ENCODE data around the gene FIBCD1. TPM values are rescaled to one million over a fixed set of nuclear protein-coding genes. Genes with fewer than 3 reads are reported as not detected.
"Not testable (repeated sequence)": the region's sequence is repeated elsewhere in the genome, so short reads cannot be mapped to it uniquely, and the experiment has no call there.

Gene FIBCD1
- total RNA-seq, 2 experiments from 2014 or later: not detected

DNA sequence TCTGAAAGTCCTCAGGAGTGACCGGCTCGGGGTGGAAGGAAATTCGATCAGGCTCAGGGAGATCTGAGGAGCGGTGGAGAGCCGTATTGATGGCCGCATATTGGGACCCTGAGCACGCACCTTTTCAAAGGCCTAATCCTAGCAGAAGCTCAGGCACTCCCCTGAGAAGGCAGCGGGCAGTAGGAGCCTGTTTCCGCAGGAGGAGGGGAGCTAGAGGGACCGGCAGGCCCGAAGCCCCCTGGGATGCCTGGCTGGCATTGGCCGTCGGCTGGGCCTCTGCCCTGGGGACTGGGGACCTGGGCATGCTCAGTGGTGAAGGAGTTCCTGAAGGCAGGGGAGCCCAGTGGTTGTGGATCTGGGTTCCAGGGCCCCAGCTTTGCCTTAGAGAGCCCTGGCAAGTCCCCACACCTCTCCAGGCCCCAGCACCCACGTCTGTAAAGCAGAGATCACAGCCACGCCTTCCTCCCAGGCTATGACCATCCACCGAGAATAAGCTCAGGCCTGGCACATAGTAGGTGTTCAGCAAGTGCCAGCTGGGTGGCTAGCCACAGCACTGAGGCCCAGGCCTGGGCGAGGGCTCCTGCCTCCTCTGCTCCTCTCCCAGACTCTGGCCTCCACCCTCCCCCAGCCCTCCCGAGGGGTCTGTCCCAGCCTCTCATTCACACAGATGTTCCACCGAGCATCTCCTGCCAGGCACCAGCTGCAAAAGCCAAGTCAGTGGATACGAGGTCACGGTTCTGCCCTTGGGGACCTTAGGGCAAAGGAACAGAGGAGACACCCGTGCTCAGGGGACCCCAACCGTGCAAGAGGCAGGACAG is 25.2 kb downstream of the FIBCD1 start:
- no peak for DNase-seq
- no peaks in the 10 kb centered on the region for H3K36me3 Mint-ChIP-seq (ENCODE audit: low read depth)
- intact Hi-C loops (cut with DNase I, micrococcal nuclease): no loop called here
- peaks cover 1% of the 10 kb centered on the region for H3K27me3 Mint-ChIP-seq
- H3K4me3 Mint-ChIP-seq: no peak overlapping the region
- ATAC-seq: no peak
- ChIA-PET POLR2A (no interaction called here), CTCF (interaction anchor here (0.5 to 0.9 kb wide), 2 partner anchors 23 to 124 kb away, joined by 3 to 5 read pairs; no protein-coding TSS in a partner anchor)
- no peaks in the 10 kb centered on the region for H3K9me3 Mint-ChIP-seq (ENCODE audit: low read depth)
- no peak overlapping the region for H3K27ac Mint-ChIP-seq
- H3K4me1 Mint-ChIP-seq: no peaks in the 10 kb centered on the region

DNA sequence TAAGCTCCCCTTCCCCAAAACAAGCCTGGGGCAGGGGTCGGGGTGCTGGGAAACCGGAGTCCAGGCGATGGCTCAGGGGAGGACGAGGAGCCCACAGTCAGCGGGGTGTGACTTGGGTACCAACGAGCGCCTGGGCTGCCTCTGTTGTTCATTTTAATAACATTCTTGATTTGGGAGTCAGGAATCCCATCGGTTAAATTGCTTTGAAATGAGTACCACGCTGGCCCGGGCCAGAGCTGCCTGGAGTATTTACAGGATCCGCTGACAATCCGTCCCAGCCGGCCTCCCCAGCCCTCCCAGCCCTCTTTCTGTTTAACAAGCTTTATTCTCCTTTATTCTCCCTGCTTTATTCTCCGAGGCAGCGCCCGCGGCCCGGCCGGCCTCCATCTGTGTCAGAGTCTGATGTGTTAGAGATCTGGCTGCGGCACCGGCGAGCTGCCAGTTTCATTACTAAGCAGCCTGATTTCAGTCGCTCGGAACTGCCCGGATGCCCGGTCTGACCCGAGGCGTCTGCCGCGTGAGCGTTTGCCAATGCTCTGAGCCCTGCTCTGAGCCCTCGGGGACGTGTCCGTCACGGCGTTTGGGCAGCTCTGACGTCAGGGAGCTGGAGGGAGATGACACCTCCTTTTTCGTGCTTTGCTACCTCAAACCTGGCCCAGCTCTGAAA is 26.0 kb downstream of the FIBCD1 start:
- no peak overlapping the region for H3K4me3 Mint-ChIP-seq
- no peak overlapping the region for H3K27ac Mint-ChIP-seq
- intact Hi-C loops (cut with DNase I, micrococcal nuclease): no loop called here
- ChIA-PET POLR2A (no interaction called here), CTCF (interaction anchor here (0.9 kb wide), 1 partner anchor 124 kb away, joined by 3 read pairs; no protein-coding TSS in a partner anchor)
- no peaks in the 10 kb centered on the region for H3K4me1 Mint-ChIP-seq
- H3K27me3 Mint-ChIP-seq: peaks cover 2% of the 10 kb centered on the region
- no peaks in the 10 kb centered on the region for H3K9me3 Mint-ChIP-seq (ENCODE audit: low read depth)
- DNase-seq (no peak), ATAC-seq (no peak)
- H3K36me3 Mint-ChIP-seq (ENCODE audit: low read depth): no peaks in the 10 kb centered on the region

DNA sequence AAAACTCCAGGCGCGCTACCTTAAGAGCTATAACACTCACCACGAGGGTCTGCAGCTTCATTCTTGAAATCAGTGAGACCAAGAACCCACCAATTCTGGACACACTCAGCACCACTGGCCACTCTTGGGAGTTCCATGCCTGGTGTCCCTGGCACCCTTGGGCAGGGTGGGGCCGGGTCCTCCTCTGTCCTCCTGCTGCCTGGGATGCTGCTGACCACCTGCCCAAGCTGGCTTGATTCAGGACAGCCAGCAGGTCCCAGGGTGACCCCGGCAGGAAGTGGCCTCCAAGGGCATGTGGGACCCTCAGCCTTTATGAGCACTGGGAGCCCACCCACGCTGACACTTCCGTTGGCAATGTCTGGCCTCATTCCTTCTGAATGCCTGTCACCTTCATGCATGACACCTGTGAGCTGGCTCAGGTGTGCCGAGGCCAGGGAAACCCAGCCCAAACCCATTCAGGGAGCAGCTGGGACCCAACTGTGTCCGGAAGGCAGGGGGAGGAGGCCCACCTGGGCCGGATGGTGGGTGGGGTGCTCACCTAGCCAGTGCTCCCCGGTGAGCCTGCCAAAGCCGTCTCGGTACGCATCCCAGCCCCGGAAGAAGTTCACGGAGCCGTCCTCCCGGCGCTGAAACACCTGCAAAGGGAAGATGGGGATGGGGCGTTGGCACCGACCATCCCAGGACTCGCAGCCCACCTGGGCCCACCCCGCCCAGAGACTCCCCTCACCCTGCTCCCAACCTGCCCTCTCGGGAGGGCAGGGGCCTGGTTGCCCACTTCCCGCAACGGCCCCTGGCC is 27.6 kb downstream of the FIBCD1 start:
- CTCF ChIA-PET: no interaction called here
- no peak for DNase-seq
- H3K27ac Mint-ChIP-seq: no peak overlapping the region
- no peak for ATAC-seq
- H3K27me3 Mint-ChIP-seq: peaks cover 7% of the 10 kb centered on the region
- H3K36me3 Mint-ChIP-seq (ENCODE audit: low read depth): no peaks in the 10 kb centered on the region
- no peaks in the 10 kb centered on the region for H3K4me1 Mint-ChIP-seq
- POLR2A ChIA-PET: no interaction called here
- intact Hi-C loops (cut with DNase I, micrococcal nuclease): no loop called here
- no peaks in the 10 kb centered on the region for H3K9me3 Mint-ChIP-seq (ENCODE audit: low read depth)
- no peak overlapping the region for H3K4me3 Mint-ChIP-seq

DNA sequence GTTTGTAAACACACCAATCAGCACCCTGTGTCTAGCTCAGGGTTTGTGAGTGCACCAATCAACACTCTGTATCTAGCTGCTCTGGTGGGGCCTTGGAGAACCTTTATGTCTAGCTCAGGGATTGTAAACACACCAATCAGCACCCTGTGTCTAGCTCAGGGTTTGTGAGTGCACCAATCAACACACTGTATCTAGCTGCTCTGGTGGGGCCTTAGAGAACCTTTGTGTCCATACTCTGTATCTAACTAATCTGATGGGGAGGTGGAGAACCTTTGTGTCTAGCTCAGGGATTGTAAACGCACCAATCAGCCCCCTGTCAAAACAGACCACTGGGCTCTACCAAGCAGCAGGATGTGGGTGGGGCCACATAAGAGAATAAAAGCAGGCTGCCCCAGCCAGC is 28.4 kb downstream of the FIBCD1 start:
- H3K4me1 Mint-ChIP-seq; H3K27ac Mint-ChIP-seq; H3K9me3 Mint-ChIP-seq (ENCODE audit: low read depth); intact Hi-C loops (cut with DNase I, micrococcal nuclease); DNase-seq; H3K27me3 Mint-ChIP-seq; H3K4me3 Mint-ChIP-seq; H3K36me3 Mint-ChIP-seq (ENCODE audit: low read depth); CTCF ChIA-PET; POLR2A ChIA-PET; ATAC-seq: not testable (repeated sequence)

DNA sequence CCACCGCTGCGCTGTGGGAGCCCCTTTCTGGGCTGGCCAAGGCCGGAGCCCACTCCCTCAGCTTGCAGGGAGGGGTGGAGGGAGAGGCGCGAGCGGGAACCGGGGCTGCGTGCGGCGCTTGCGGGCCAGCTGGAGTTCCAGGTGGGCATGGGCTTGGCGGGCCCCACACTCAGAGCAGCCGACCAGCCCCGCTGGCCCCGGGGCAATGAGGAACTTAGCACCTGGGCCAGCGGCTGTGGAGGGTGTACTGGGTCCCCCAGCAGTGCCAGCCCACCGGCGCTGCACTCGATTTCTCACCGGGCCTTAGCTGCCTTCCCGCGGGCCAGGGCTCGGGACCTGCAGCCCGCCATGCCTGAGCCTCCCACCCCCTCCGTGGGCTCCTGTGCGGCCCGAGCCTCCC is 29.0 kb downstream of the FIBCD1 start:
- intact Hi-C loops (cut with DNase I, micrococcal nuclease); H3K27me3 Mint-ChIP-seq; H3K9me3 Mint-ChIP-seq (ENCODE audit: low read depth); CTCF ChIA-PET; H3K27ac Mint-ChIP-seq; POLR2A ChIA-PET; H3K4me1 Mint-ChIP-seq; H3K4me3 Mint-ChIP-seq; ATAC-seq; DNase-seq; H3K36me3 Mint-ChIP-seq (ENCODE audit: low read depth): not testable (repeated sequence)

DNA sequence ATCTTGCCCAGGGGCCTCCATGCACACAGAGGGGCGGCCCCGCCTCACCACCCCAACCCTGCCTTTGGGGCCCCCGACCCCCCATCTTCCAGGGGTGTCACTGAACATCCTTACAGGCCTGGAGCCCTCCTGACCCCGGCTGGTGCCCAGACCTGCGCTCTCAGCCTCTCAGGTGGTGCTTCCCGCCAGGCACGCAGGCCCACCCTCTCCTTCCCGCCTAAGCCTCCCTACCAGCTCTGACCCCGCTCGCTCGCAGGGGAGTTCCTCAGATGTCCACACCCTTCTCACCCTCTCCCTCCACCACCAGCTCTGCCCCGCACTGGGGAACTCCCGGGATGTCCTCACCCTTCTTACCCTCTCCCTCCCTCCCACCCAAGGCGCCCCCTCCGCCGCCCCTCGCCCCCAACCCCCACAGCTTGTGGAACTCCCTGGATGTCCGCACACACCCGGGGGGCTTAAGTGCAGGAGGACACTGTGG is 30.1 kb downstream of the FIBCD1 start:
- Mint-ChIP-seq H3K9me3 (ENCODE audit: low read depth) (no peaks in the 10 kb centered on the region), H3K27ac (no peak overlapping the region), H3K4me1 (no peaks in the 10 kb centered on the region), H3K4me3 (no peak overlapping the region), H3K36me3 (ENCODE audit: low read depth) (no peaks in the 10 kb centered on the region), H3K27me3 (peaks cover 6% of the 10 kb centered on the region)
- ChIA-PET POLR2A (no interaction called here), CTCF (interaction anchor here (0.5 kb wide), 1 partner anchor 10 kb away, joined by 3 read pairs; no protein-coding TSS in a partner anchor)
- ATAC-seq (no peak), DNase-seq (no peak)
- intact Hi-C loops (cut with DNase I, micrococcal nuclease): no loop called here

DNA sequence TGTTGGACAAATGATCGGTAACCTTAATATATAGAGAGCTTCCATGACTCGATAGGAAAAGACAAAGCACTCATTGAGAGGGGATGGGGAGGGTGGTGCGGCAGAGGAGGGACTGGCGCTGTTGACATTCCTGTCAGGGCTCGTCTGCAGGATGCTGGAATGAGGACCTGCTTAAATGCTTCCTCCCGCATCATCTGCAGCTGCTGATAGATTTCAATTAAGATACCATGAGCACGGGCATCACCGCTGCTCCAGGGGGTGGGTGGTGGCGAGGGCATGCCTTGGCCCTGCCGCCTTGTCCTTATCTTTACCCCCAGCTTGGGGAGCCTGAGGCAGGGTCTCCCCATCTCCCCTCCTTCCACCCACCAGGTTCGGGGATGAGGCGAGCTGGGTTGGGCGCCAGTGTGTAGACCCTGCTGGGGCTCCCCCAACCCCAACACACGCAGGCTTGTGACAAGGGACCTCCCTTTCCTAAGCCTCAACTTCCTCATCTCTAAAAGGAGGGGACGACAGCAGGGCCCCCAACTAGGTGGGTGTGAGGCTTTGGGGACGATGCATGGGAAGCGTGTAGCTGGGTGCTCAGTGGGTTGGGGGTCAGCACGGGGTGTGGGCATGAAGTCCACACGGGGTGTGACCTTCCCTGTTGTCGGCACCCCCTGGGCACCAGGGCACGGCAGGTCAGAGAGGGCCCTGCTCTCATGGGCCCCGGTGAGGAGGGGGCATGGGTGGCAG is 30.7 kb downstream of the FIBCD1 start:
- Mint-ChIP-seq H3K4me3 (no peak overlapping the region), H3K4me1 (no peaks in the 10 kb centered on the region), H3K27ac (no peak overlapping the region), H3K27me3 (peaks cover 6% of the 10 kb centered on the region), H3K36me3 (ENCODE audit: low read depth) (no peaks in the 10 kb centered on the region), H3K9me3 (ENCODE audit: low read depth) (no peaks in the 10 kb centered on the region)
- ATAC-seq: no peak
- intact Hi-C loops (cut with DNase I, micrococcal nuclease): no loop called here
- DNase-seq: no peak
- ChIA-PET CTCF (interaction anchor here (0.6 to 0.7 kb wide), 2 partner anchors 44 to 746 kb away, joined by 3 read pairs; no protein-coding TSS in a partner anchor), POLR2A (no interaction called here)

DNA sequence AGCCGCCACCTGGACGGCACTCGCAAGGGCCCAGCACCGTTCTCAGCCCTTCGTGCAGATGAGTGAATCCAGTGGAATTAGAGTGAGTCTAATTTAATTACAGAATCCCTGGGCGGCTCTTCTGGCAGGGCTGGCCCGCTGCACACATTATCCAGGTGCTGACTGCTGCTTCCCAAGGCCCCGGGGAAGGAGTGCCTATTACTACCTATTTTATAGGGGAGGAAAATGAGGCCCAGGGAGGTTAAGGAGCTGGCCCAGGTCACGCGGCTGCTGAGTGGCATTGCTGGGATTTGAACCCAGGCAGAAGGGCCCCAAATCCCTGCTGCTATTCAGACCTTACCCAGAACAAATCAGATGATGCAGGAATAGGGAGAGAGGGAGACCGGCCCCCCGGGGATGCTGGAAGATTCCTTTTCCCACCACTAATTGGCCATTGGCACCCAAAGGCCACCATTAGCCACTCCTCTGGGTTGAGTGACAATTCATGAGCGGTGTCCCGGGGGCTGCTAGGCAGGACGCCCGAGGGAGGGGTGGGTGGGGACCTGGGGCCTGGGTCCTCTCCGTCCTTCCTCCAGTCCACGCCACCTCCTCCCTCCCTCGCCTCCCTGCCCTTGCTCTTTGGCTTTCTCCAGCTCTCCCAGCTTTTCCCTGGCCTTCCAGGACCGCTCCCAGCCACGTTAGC is 32.2 kb downstream of the FIBCD1 start:
- Mint-ChIP-seq H3K27ac (no peak overlapping the region), H3K4me1 (no peaks in the 10 kb centered on the region), H3K27me3 (peaks cover 6% of the 10 kb centered on the region), H3K4me3 (no peak overlapping the region), H3K9me3 (ENCODE audit: low read depth) (no peaks in the 10 kb centered on the region), H3K36me3 (ENCODE audit: low read depth) (no peaks in the 10 kb centered on the region)
- CTCF ChIA-PET: no interaction called here
- intact Hi-C loops (cut with DNase I, micrococcal nuclease): no loop called here
- ATAC-seq: no peak
- POLR2A ChIA-PET: no interaction called here
- DNase-seq: no peak

DNA sequence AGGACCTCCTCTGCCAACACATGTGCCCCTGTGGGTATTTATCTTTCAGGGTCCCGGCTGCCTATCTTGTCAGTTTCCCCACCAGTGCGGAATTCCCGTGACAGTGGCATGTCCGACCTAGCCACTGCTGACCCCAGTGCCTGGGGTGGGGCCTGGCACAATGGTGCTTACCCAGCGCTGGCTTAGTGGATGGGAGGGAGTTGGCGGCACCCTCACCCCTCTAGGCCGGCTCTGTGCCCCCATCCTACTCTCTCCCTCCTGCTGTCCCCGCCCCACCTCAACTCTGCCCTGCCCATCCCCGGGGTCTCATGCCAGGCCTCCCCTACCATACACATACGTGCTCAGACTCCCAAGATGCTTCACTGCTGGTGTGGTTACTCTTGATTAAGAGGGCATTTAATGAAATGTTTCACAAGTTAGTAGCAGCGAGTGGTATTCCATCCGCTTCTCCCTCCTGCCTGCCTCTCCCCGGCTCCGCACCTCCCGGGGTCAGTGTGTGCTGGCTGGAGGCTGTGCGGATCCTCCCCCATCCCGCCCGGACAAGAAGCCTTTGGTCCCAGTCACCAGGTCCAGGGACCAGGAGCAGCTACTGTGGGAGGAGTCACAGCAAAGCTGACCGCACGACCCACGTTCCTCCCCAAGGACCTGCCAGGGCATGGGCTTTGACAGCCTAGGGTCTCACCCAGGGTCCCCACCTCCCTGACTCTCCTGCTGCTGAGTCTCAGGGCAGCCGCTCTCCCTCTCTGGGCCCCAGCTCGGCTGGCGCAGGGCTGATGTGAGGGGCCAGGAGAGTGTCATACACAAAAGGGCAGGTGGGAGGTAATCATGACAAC is 32.9 kb downstream of the FIBCD1 start:
- no peaks in the 10 kb centered on the region for H3K9me3 Mint-ChIP-seq (ENCODE audit: low read depth)
- ChIA-PET CTCF (no interaction called here), POLR2A (interaction anchor here (0.6 kb wide), 1 partner anchor 650 kb away, joined by 12 read pairs; no protein-coding TSS in a partner anchor)
- no peak for DNase-seq
- H3K36me3 Mint-ChIP-seq (ENCODE audit: low read depth): no peaks in the 10 kb centered on the region
- peaks cover 6% of the 10 kb centered on the region for H3K27me3 Mint-ChIP-seq
- intact Hi-C loops (cut with DNase I, micrococcal nuclease): no loop called here
- no peaks in the 10 kb centered on the region for H3K4me1 Mint-ChIP-seq
- ATAC-seq: no peak
- H3K27ac Mint-ChIP-seq: no peak overlapping the region
- no peak overlapping the region for H3K4me3 Mint-ChIP-seq

Measured in activated CD4-positive, alpha-beta T cell treated with anti-CD3 and anti-CD28 coated beads for 36 hours (primary cell).